ENCODE data around the gene PITPNM3.
"Not testable (repeated sequence)": the region's sequence is repeated elsewhere in the genome, so short reads cannot be mapped to it uniquely, and the experiment has no call there.

- not testable (repeated sequence) for TF ChIP-seq POLR2A, CTCF (IDR thresholded peaks at IDR 0.05)
These were observed 73.6 kb downstream of the PITPNM3 start for GRCh38 chr17:6482796-6483195.
